ENCODE data around the gene MYL4.
"Not testable (repeated sequence)": the region's sequence is repeated elsewhere in the genome, so short reads cannot be mapped to it uniquely, and the experiment has no call there.

The MYL4 gene

GRCh38 chr17:47266782-47267181 is 57.6 kb downstream of the MYL4 start:
- DNase-seq (ENCODE audit: extremely low spot score), result no peak
- CTCF ChIA-PET, result no interaction called here
- POLR2A ChIA-PET, result no interaction called here
- no peak for TF ChIP-seq CTCF (IDR thresholded peaks at IDR 0.05; ENCODE audit: control extremely low read depth, extremely low read depth, low read depth, missing control alignments)

GRCh38 chr17:47267354-47267828 is 58.2 kb downstream of the MYL4 start:
- no peak for DNase-seq (ENCODE audit: extremely low spot score)
- CTCF ChIA-PET, result interaction anchor here (3.4 kb wide), 1 partner anchor 12 kb away, joined by 8 read pairs; no protein-coding TSS in a partner anchor
- no peak for TF ChIP-seq CTCF (IDR thresholded peaks at IDR 0.05; ENCODE audit: control extremely low read depth, extremely low read depth, low read depth, missing control alignments)
- POLR2A ChIA-PET, result no interaction called here

GRCh38 chr17:47268964-47269363 is 59.8 kb downstream of the MYL4 start:
- DNase-seq (ENCODE audit: extremely low spot score); POLR2A ChIA-PET: not testable (repeated sequence)
- CTCF ChIA-PET, result interaction anchor here (3.4 kb wide), 1 partner anchor 10 kb away, joined by 8 read pairs; no protein-coding TSS in a partner anchor

- CTCF ChIA-PET, result interaction anchor here (3.4 kb wide), 1 partner anchor 10 kb away, joined by 8 read pairs; no protein-coding TSS in a partner anchor
- DNase-seq (ENCODE audit: extremely low spot score); POLR2A ChIA-PET: not testable (repeated sequence)
Observed at GRCh38 chr17:47269561-47270280, 60.6 kb downstream of the MYL4 start.

GRCh38 chr17:47270946-47271705 is 62.0 kb downstream of the MYL4 start:
- ChIA-PET CTCF (interaction anchor here (1.1 to 3.4 kb wide), 2 partner anchors 8 to 14 kb away, joined by 4 to 8 read pairs; no protein-coding TSS in a partner anchor), POLR2A (no interaction called here)
- TF ChIP-seq CTCF (IDR thresholded peaks at IDR 0.05; ENCODE audit: control extremely low read depth, extremely low read depth, low read depth, missing control alignments), result no peak
- DNase-seq (ENCODE audit: extremely low spot score), result no peak

- DNase-seq (ENCODE audit: extremely low spot score), result no peak
- CTCF ChIA-PET, result interaction anchor here (0.8 to 1.4 kb wide), 2 partner anchors 18 to 43 kb away, joined by 4 read pairs; no protein-coding TSS in a partner anchor
- no peak for TF ChIP-seq CTCF (IDR thresholded peaks at IDR 0.05; ENCODE audit: control extremely low read depth, extremely low read depth, low read depth, missing control alignments)
- POLR2A ChIA-PET, result no interaction called here
Observed at GRCh38 chr17:47272491-47272890, 63.3 kb downstream of the MYL4 start.

GRCh38 chr17:47273245-47273644 is 64.1 kb downstream of the MYL4 start:
- no peak for DNase-seq (ENCODE audit: extremely low spot score)
- no peak for TF ChIP-seq CTCF (IDR thresholded peaks at IDR 0.05; ENCODE audit: control extremely low read depth, extremely low read depth, low read depth, missing control alignments)
- POLR2A ChIA-PET, result no interaction called here
- CTCF ChIA-PET, result interaction anchor here (0.8 to 3.2 kb wide), 4 partner anchors 11 to 43 kb away, joined by 4 to 7 read pairs (median 4); no protein-coding TSS in a partner anchor

Measured in GM10248 (cell line).